ENCODE data around the gene TMEM222. TPM values are rescaled to one million over a fixed set of nuclear protein-coding genes. Genes with fewer than 3 reads are reported as not detected.

TMEM222 gene
- total RNA-seq, 1 experiment from 2014 or later: 55.5 TPM

GRCh38 chr1:27333717-27334279 is 11.8 kb downstream of the TMEM222 start:
- POLR2A ChIA-PET (ENCODE audit: low non-redundant PET): no interaction called here
- Histone ChIP-seq H3K9me3 (ENCODE audit: low read depth, low read length, poor library complexity, severe bottlenecking) (no peaks in the 10 kb centered on the region), H3K36me3 (ENCODE audit: insufficient read depth, low read length, poor library complexity, severe bottlenecking) (peaks cover 41% of the 10 kb centered on the region), H3K27ac (ENCODE audit: low read depth, low read length, poor library complexity, severe bottlenecking) (no peak overlapping the region), H3K4me1 (ENCODE audit: insufficient read depth, low read length, poor library complexity, severe bottlenecking) (no peaks in the 10 kb centered on the region), H3K4me3 (ENCODE audit: low read depth, low read length, poor library complexity, severe bottlenecking) (no peak overlapping the region), H3K27me3 (replicated peaks; ENCODE audit: insufficient read depth, low read depth, low read length, poor library complexity) (no peaks in the 10 kb centered on the region)
- no peak for DNase-seq (ENCODE audit: low spot score)
- intact Hi-C loops (cut with micrococcal nuclease; ENCODE audit: unreplicated experiment): no loop called here
- CTCF ChIA-PET: interaction anchor here (0.6 to 0.9 kb wide), 2 partner anchors 22 to 270 kb away, joined by 3 read pairs; partner anchors contain the start of gene AHDC1
- no TSS peak for BruUV-seq (replicated peaks)
- TF ChIP-seq EZH2 (IDR thresholded peaks at IDR 0.05; ENCODE audit: borderline replicate concordance, low read depth, low read length, poor library complexity, severe bottlenecking) (no peak), CTCF (conservative IDR thresholded peaks at IDR 0.05; ENCODE audit: low read depth, low read length) (no peak)

GRCh38 chr1:27335506-27336422 is 13.8 kb downstream of the TMEM222 start:
- DNase-seq (ENCODE audit: low spot score): no peak
- no peaks in the 10 kb centered on the region for H3K4me1 ChIP-seq (ENCODE audit: insufficient read depth, low read length, poor library complexity, severe bottlenecking)
- no peak overlapping the region for H3K27ac ChIP-seq (ENCODE audit: low read depth, low read length, poor library complexity, severe bottlenecking)
- H3K27me3 ChIP-seq (replicated peaks; ENCODE audit: insufficient read depth, low read depth, low read length, poor library complexity): no peaks in the 10 kb centered on the region
- ChIA-PET CTCF (interaction anchor here (0.6 kb wide), 1 partner anchor 35 kb away, joined by 3 read pairs; no protein-coding TSS in a partner anchor), POLR2A (ENCODE audit: low non-redundant PET) (no interaction called here)
- intact Hi-C loops (cut with micrococcal nuclease; ENCODE audit: unreplicated experiment): no loop called here
- no peaks in the 10 kb centered on the region for H3K9me3 ChIP-seq (ENCODE audit: low read depth, low read length, poor library complexity, severe bottlenecking)
- peaks cover 38% of the 10 kb centered on the region for H3K36me3 ChIP-seq (ENCODE audit: insufficient read depth, low read length, poor library complexity, severe bottlenecking)
- H3K4me3 ChIP-seq (ENCODE audit: low read depth, low read length, poor library complexity, severe bottlenecking): no peak overlapping the region
- TSS peak; percentile 21 for BruUV-seq (replicated peaks)
- TF ChIP-seq EZH2 (IDR thresholded peaks at IDR 0.05; ENCODE audit: borderline replicate concordance, low read depth, low read length, poor library complexity, severe bottlenecking): no peak
- no peak for TF ChIP-seq CTCF (conservative IDR thresholded peaks at IDR 0.05; ENCODE audit: low read depth, low read length)

- Histone ChIP-seq H3K4me1 (ENCODE audit: insufficient read depth, low read length, poor library complexity, severe bottlenecking) (peaks cover 6% of the 10 kb centered on the region), H3K4me3 (ENCODE audit: low read depth, low read length, poor library complexity, severe bottlenecking) (no peak overlapping the region), H3K27ac (ENCODE audit: low read depth, low read length, poor library complexity, severe bottlenecking) (no peak overlapping the region), H3K27me3 (replicated peaks; ENCODE audit: insufficient read depth, low read depth, low read length, poor library complexity) (no peaks in the 10 kb centered on the region), H3K9me3 (ENCODE audit: low read depth, low read length, poor library complexity, severe bottlenecking) (no peaks in the 10 kb centered on the region), H3K36me3 (ENCODE audit: insufficient read depth, low read length, poor library complexity, severe bottlenecking) (peaks cover 37% of the 10 kb centered on the region)
- CTCF ChIA-PET: no interaction called here
- no peak for DNase-seq (ENCODE audit: low spot score)
- BruUV-seq (replicated peaks): no TSS peak
- TF ChIP-seq CTCF (conservative IDR thresholded peaks at IDR 0.05; ENCODE audit: low read depth, low read length) (no peak), EZH2 (IDR thresholded peaks at IDR 0.05; ENCODE audit: borderline replicate concordance, low read depth, low read length, poor library complexity, severe bottlenecking) (no peak)
- POLR2A ChIA-PET (ENCODE audit: low non-redundant PET): interaction anchor here (0.7 kb wide), 1 partner anchor 225 kb away, joined by 3 read pairs; no protein-coding TSS in a partner anchor
- intact Hi-C loops (cut with micrococcal nuclease; ENCODE audit: unreplicated experiment): no loop called here
These were observed 14.8 kb downstream of the TMEM222 start for GRCh38 chr1:27336756-27337155.

Data from A673 (cell line).